ENCODE results near the gene ECE1. TPM values are rescaled to one million over a fixed set of nuclear protein-coding genes. Genes with fewer than 3 reads are reported as not detected.

Gene ECE1
- total RNA-seq, 4 donors from 2014 or later = 105 to 122 (median 112) TPM

DNA sequence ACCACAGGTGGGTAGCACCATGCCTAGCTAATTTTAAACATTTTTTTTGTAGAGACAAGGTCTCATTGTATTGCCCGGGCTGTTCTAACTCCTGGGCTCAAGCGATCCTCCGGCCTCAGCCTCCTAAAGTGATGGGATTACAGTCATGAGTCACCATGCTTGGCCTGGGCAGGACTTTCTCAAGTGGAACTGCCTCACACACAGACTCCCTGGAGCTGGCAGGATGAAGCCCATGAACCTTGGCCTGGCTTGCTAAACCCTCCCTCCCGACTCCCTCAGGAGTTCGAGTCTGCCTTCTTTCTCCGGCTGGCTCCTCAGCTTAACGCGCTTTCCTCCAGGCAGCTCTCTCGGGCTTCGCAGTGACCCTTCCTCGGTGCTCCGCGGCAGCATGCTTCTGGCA lies 7.7 kb upstream of the ECE1 start:
- peak in 1 of 3 donors; percentile 81 for DNase-seq
- Histone ChIP-seq H3K36me3 (no peaks in the 10 kb centered on the region), H3K27me3 (no peaks in the 10 kb centered on the region), H3K27ac (peak overlapping the region in 2 of 4 donors; percentile 14 to 74), H3K4me1 (peaks cover 0 to 46% (median 17%) of the 10 kb centered on the region in 4 donors), H3K4me3 (no peak overlapping the region), H3K9me3 (no peaks in the 10 kb centered on the region)
- no peak for TF ChIP-seq POLR2A (IDR thresholded peaks at IDR 0.05)
- TF ChIP-seq, protein P1, sequence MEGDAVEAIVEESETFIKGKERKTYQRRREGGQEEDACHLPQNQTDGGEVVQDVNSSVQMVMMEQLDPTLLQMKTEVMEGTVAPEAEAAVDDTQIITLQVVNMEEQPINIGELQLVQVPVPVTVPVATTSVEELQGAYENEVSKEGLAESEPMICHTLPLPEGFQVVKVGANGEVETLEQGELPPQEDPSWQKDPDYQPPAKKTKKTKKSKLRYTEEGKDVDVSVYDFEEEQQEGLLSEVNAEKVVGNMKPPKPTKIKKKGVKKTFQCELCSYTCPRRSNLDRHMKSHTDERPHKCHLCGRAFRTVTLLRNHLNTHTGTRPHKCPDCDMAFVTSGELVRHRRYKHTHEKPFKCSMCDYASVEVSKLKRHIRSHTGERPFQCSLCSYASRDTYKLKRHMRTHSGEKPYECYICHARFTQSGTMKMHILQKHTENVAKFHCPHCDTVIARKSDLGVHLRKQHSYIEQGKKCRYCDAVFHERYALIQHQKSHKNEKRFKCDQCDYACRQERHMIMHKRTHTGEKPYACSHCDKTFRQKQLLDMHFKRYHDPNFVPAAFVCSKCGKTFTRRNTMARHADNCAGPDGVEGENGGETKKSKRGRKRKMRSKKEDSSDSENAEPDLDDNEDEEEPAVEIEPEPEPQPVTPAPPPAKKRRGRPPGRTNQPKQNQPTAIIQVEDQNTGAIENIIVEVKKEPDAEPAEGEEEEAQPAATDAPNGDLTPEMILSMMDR (IDR thresholded peaks at IDR 0.05) = no peak

GRCh38 chr1:21296509-21297354 lies 6.5 kb upstream of the ECE1 start:
- TF ChIP-seq POLR2A (IDR thresholded peaks at IDR 0.05) = no peak
- TF ChIP-seq, protein P1 (IDR thresholded peaks at IDR 0.05) = no peak
- H3K27ac ChIP-seq = peak overlapping the region in 2 of 4 donors; percentile 90 to 95
- no peaks in the 10 kb centered on the region for H3K36me3 ChIP-seq
- H3K4me1 ChIP-seq = peaks cover 0 to 46% (median 27%) of the 10 kb centered on the region in 4 donors
- H3K27me3 ChIP-seq = no peaks in the 10 kb centered on the region
- no peak overlapping the region for H3K4me3 ChIP-seq
- H3K9me3 ChIP-seq = no peaks in the 10 kb centered on the region
- DNase-seq = no peak

GRCh38 chr1:21295545-21295944 lies 5.3 kb upstream of the ECE1 start:
- no peaks in the 10 kb centered on the region for H3K9me3 ChIP-seq
- H3K4me1 ChIP-seq = peaks cover 0 to 52% (median 31%) of the 10 kb centered on the region in 4 donors
- peak overlapping the region in 3 of 4 donors; percentile 9 to 95 (median 90) for H3K27ac ChIP-seq
- no peak overlapping the region for H3K4me3 ChIP-seq
- TF ChIP-seq, protein P1 (IDR thresholded peaks at IDR 0.05) = no peak
- TF ChIP-seq POLR2A (IDR thresholded peaks at IDR 0.05) = no peak
- H3K27me3 ChIP-seq = no peaks in the 10 kb centered on the region
- no peaks in the 10 kb centered on the region for H3K36me3 ChIP-seq
- DNase-seq = no peak

- no peak for DNase-seq
- H3K36me3 ChIP-seq = no peaks in the 10 kb centered on the region
- no peak overlapping the region for H3K4me3 ChIP-seq
- no peaks in the 10 kb centered on the region for H3K9me3 ChIP-seq
- peaks cover 0 to 51% (median 30%) of the 10 kb centered on the region in 4 donors for H3K4me1 ChIP-seq
- no peak for TF ChIP-seq POLR2A (IDR thresholded peaks at IDR 0.05)
- TF ChIP-seq, protein P1 (IDR thresholded peaks at IDR 0.05) = no peak
- no peaks in the 10 kb centered on the region for H3K27me3 ChIP-seq
- peak overlapping the region; percentile 9 to 95 (median 84) for H3K27ac ChIP-seq
Measured at GRCh38 chr1:21295002-21295401, 4.7 kb upstream of the ECE1 start.

GRCh38 chr1:21294266-21294989 lies 4.2 kb upstream of the ECE1 start:
- Histone ChIP-seq H3K27me3 (no peaks in the 10 kb centered on the region), H3K4me1 (peaks cover 0 to 51% (median 29%) of the 10 kb centered on the region in 4 donors), H3K36me3 (no peaks in the 10 kb centered on the region), H3K9me3 (no peaks in the 10 kb centered on the region), H3K4me3 (peak overlapping the region in 3 of 4 donors; percentile 6 to 27 (median 25)), H3K27ac (peak overlapping the region; percentile 57 to 95 (median 84))
- DNase-seq = peak in 2 of 3 donors; percentile 90 to 93
- TF ChIP-seq POLR2A (IDR thresholded peaks at IDR 0.05) = no peak
- TF ChIP-seq, protein P1 (IDR thresholded peaks at IDR 0.05) = no peak
